ENCODE results near the gene ALDOC.

- no peak for TF ChIP-seq CTCF (IDR thresholded peaks at IDR 0.05; ENCODE audit: low read depth, low read length, poor library complexity, severe bottlenecking)
- TF ChIP-seq EZH2phosphoT487 (IDR thresholded peaks at IDR 0.05; ENCODE audit: borderline replicate concordance, low read length): no peak
Measured at GRCh38 chr17:28549236-28550132, 27.2 kb downstream of the ALDOC start.
